ENCODE results near the gene SIK1. TPM values are rescaled to one million over a fixed set of nuclear protein-coding genes. Genes with fewer than 3 reads are reported as not detected.
A peak's percentile ranks its signal among the peaks of the same experiment; 100 is the strongest.

SIK1 gene
- total and polyA plus RNA-seq, 4 experiments from 2014 or later: 0.35 TPM; not detected in 3

DNA sequence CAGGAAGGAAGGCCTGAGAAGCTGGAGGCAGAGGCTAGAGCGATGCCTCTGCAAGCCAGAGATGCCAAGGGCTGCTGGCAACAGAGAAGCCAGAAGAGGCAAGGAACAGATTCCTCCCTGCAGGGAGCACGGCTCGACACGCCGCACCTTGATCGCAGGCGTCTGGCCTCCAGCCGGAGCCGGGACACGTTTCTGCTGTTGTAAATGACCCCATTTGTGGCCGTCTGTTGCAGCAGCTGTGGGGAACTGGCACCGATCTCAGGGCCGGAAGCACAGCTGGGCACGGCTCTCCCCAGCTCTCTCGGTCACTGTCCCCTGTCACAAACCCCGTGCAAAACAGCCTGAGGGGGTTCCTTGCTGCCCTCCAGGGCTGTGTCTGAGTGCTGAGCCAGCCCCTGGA lies 59.6 kb downstream of the SIK1 start:
- H3K4me3 ChIP-seq (ENCODE audit: low read length in 2 of 2): no peak overlapping the region
- Mint-ChIP-seq H3K36me3 (no peaks in the 10 kb centered on the region), H3K27me3 (peaks cover 1 to 2% of the 10 kb centered on the region in 2 donors), H3K27ac (peak overlapping the region in 1 of 7 donors; percentile 75), H3K4me3 (no peak overlapping the region), H3K4me1 (peaks cover 5 to 12% (median 7%) of the 10 kb centered on the region in 4 donors), H3K9me3 (no peaks in the 10 kb centered on the region)
- DNase-seq: peak in 1 of 5 donors; percentile 9
- H3K27me3 ChIP-seq (ENCODE audit: insufficient read depth, low read length): no peaks in the 10 kb centered on the region
- ChIA-PET POLR2A (ENCODE audit: partially characterized antibody) (no interaction called here), CTCF (ENCODE audit: partially characterized antibody) (no interaction called here)
- no peaks in the 10 kb centered on the region for H3K36me3 ChIP-seq (ENCODE audit: insufficient read depth, low read length)
- no peak overlapping the region for H3K27ac ChIP-seq (ENCODE audit: low read depth, low read length)
- no peaks in the 10 kb centered on the region for H3K9me3 ChIP-seq (ENCODE audit: control insufficient read depth in 1 of 2, low read length in 2 of 2)
- intact Hi-C loops (cut with micrococcal nuclease): no loop called here
- H3K4me1 ChIP-seq (ENCODE audit: insufficient read depth, low read length): peaks cover 10% of the 10 kb centered on the region

- no peaks in the 10 kb centered on the region for H3K36me3 Mint-ChIP-seq
- intact Hi-C loops (cut with micrococcal nuclease): no loop called here
These were observed 60.3 kb downstream of the SIK1 start for GRCh38 chr21:43366656-43367055.

GRCh38 chr21:43365611-43366426 lies 61.1 kb downstream of the SIK1 start:
- peaks cover 0 to 6% of the 10 kb centered on the region in 2 donors for H3K27me3 Mint-ChIP-seq
- no peak overlapping the region for H3K27ac ChIP-seq (ENCODE audit: low read depth, low read length)
- no peak for DNase-seq
- H3K27ac Mint-ChIP-seq: peak overlapping the region in 4 of 7 donors; percentile 13 to 89 (median 46)
- H3K9me3 ChIP-seq (ENCODE audit: control insufficient read depth in 1 of 2, low read length in 2 of 2): no peaks in the 10 kb centered on the region
- ChIA-PET POLR2A (ENCODE audit: partially characterized antibody) (no interaction called here), CTCF (ENCODE audit: partially characterized antibody) (no interaction called here)
- H3K27me3 ChIP-seq (ENCODE audit: insufficient read depth, low read length): no peaks in the 10 kb centered on the region
- H3K4me3 ChIP-seq (ENCODE audit: low read length in 2 of 2): no peak overlapping the region
- no peaks in the 10 kb centered on the region for H3K9me3 Mint-ChIP-seq
- peaks cover 24% of the 10 kb centered on the region for H3K4me1 ChIP-seq (ENCODE audit: insufficient read depth, low read length)
- H3K36me3 ChIP-seq (ENCODE audit: insufficient read depth, low read length): no peaks in the 10 kb centered on the region
- no peaks in the 10 kb centered on the region for H3K36me3 Mint-ChIP-seq
- H3K4me1 Mint-ChIP-seq: peaks cover 13 to 25% (median 18%) of the 10 kb centered on the region in 4 donors
- intact Hi-C loops (cut with micrococcal nuclease): no loop called here
- no peak overlapping the region for H3K4me3 Mint-ChIP-seq

More at GRCh38 chr21:43366656-43367055, 60.3 kb downstream of the SIK1 start:
- no peaks in the 10 kb centered on the region for H3K27me3 ChIP-seq (ENCODE audit: insufficient read depth, low read length)
- peaks cover 16% of the 10 kb centered on the region for H3K4me1 ChIP-seq (ENCODE audit: insufficient read depth, low read length)
- H3K9me3 ChIP-seq (ENCODE audit: control insufficient read depth in 1 of 2, low read length in 2 of 2): no peaks in the 10 kb centered on the region
- no peaks in the 10 kb centered on the region for H3K36me3 ChIP-seq (ENCODE audit: insufficient read depth, low read length)
- H3K27me3 Mint-ChIP-seq: peaks cover 1 to 2% of the 10 kb centered on the region in 2 donors
- H3K27ac Mint-ChIP-seq: peak overlapping the region in 1 of 7 donors; percentile 75
- H3K4me1 Mint-ChIP-seq: peaks cover 9 to 18% (median 12%) of the 10 kb centered on the region in 4 donors
- no peaks in the 10 kb centered on the region for H3K9me3 Mint-ChIP-seq
- no peak overlapping the region for H3K4me3 ChIP-seq (ENCODE audit: low read length in 2 of 2)
- no peak overlapping the region for H3K27ac ChIP-seq (ENCODE audit: low read depth, low read length)
- CTCF ChIA-PET (ENCODE audit: partially characterized antibody): no interaction called here
- DNase-seq: peak in 1 of 5 donors; percentile 10
- H3K4me3 Mint-ChIP-seq: no peak overlapping the region
- POLR2A ChIA-PET (ENCODE audit: partially characterized antibody): no interaction called here

DNA sequence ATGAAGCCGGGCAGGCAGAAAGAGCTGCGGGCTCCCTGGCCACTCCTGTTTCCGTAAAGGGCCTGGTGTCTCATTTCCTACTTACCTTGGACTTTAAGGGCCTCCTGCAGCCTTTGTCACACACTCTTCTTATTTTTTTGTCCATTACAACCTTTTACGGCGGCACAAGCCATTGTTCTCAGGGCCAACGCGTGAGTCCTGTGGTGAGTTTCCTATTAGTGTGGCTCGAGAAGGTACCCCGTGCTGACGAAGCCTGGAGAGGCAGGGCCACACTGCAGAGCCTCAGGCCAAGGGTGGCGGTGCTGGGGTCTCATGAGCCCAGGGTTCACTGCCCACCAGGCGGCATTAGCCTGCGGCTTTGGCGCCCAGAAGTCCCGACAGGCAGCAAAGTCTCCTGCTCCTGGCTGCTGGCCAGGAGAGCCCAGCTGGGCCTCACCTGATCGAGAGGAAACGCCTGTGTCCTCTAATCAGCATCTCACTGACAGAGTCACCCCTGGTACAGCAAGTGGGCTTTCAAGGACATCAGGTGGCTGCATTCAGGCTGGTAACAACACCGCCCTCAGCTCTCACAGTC lies 62.0 kb downstream of the SIK1 start:
- Histone ChIP-seq H3K36me3 (ENCODE audit: insufficient read depth, low read length) (no peaks in the 10 kb centered on the region), H3K27ac (ENCODE audit: low read depth, low read length) (no peak overlapping the region), H3K27me3 (ENCODE audit: insufficient read depth, low read length) (no peaks in the 10 kb centered on the region), H3K9me3 (ENCODE audit: control insufficient read depth in 1 of 2, low read length in 2 of 2) (no peaks in the 10 kb centered on the region), H3K4me1 (ENCODE audit: insufficient read depth, low read length) (peaks cover 24% of the 10 kb centered on the region), H3K4me3 (ENCODE audit: low read length in 2 of 2) (no peak overlapping the region)
- Mint-ChIP-seq H3K27ac (peak overlapping the region in 2 of 7 donors; percentile 6 to 54), H3K9me3 (no peaks in the 10 kb centered on the region), H3K4me1 (peaks cover 13 to 25% (median 18%) of the 10 kb centered on the region in 4 donors), H3K27me3 (peaks cover 0 to 6% of the 10 kb centered on the region in 2 donors), H3K4me3 (no peak overlapping the region), H3K36me3 (no peaks in the 10 kb centered on the region)
- DNase-seq: peak in 1 of 5 donors; percentile 8
- ChIA-PET CTCF (ENCODE audit: partially characterized antibody) (no interaction called here), POLR2A (ENCODE audit: partially characterized antibody) (no interaction called here)
- intact Hi-C loops (cut with micrococcal nuclease): no loop called here

Other genes with a start within 250 kb of the SIK1 start
- under 1 TPM; 0.39 to 0.70 TPM for gene HSF2BP, start 232.4 kb upstream of the SIK1 start, total RNA-seq
- gene HSF2BP, start 232.4 kb upstream of the SIK1 start, polyA plus RNA-seq: under 1 TPM in 1 of 2 donors, not detected in 1; 0.67 TPM
- gene RRP1B, start 232.4 kb upstream of the SIK1 start, total RNA-seq: 10 to 100 TPM; 39.9 to 40.5 TPM
- gene RRP1B, start 232.4 kb upstream of the SIK1 start, polyA plus RNA-seq: 10 to 100 TPM; 19.8 to 38.0 TPM